Activated CD4-positive, alpha-beta T cell treated with anti-CD3 and anti-CD28 coated beads, Interleukin-2, amount 10 ng/mL, durations not matched to agents 24 days and 14 days (primary cell): ENCODE data around the gene BPIFB1. TPM values are rescaled to one million over a fixed set of nuclear protein-coding genes. Genes with fewer than 3 reads are reported as not detected.

ENCODE experiments used
- total RNA-seq: library from RNA; stranded (reverse); gene quantifications from 2 replicates; pipeline ENCODE4 v1.2.3, GENCODE V29; 2022

BPIFB1 gene
- total RNA-seq, 1 donor from 2014 or later = not detected

Other genes starting within 250 kb of the BPIFB1 start
- not detected in 2 replicates for gene BPIFB3, start 229.3 kb upstream of the BPIFB1 start, total RNA-seq
- gene BPIFB4, start 203.6 kb upstream of the BPIFB1 start, total RNA-seq = not detected in 2 replicates
- not detected in 2 replicates for gene BPIFA2, start 115.1 kb upstream of the BPIFB1 start, total RNA-seq
- not detected in 2 replicates for gene BPIFA3, start 65.9 kb upstream of the BPIFB1 start, total RNA-seq
- gene BPIFA1, start 47.2 kb upstream of the BPIFB1 start, total RNA-seq = not detected in 2 replicates
- 49.9 and 52.9 TPM in 2 replicates for gene CDK5RAP1, start 118.3 kb downstream of the BPIFB1 start, total RNA-seq
- gene SNTA1, start 160.5 kb downstream of the BPIFB1 start, total RNA-seq = 0.91 and 1.0 TPM in 2 replicates
- 12.9 TPM in 2 replicates for gene CBFA2T2, start 206.9 kb downstream of the BPIFB1 start, total RNA-seq